HCT116 (cell line): ENCODE data around the gene ERAP2.

Source experiments
- CBX3 ChIP-seq: IDR thresholded peaks from 2 replicates; pipeline ENCODE4 v1.6.1; 2012; ENCODE audit warnings: low read depth
- RAD21 ChIP-seq: IDR thresholded peaks from 2 replicates; pipeline ENCODE4 v1.6.1; 2012; ENCODE audit warnings: low read depth, mild to moderate bottlenecking
- SP1 ChIP-seq: IDR thresholded peaks from 2 replicates; pipeline ENCODE4 v1.6.1; 2012; ENCODE audit warnings: low read depth
- TCF7L2 ChIP-seq: IDR thresholded peaks from 2 replicates; pipeline ENCODE4 v1.7.0; 2011; ENCODE audit warnings: borderline replicate concordance, inconsistent platforms; ENCODE audit not compliant: insufficient read depth, insufficient read length; ENCODE audit errors: extremely low read depth
- TF ChIP-seq, protein P1 (sequence below), 3 experiments: fragments of 200-600 bp in 1 of 3; sonication (generic) in 1 of 3; IDR thresholded peaks in 2 of 3; conservative IDR thresholded peaks in 1 of 3; 2 replicates each; pipeline ENCODE4 v1.5.1; 2012 to 2017; ENCODE audit warnings: low read depth in 2 of 3, low read length in 2 of 3, antibody characterized with exemption in 1 of 3, borderline replicate concordance in 1 of 3, control low read depth in 1 of 3, mild to moderate bottlenecking in 1 of 3, mixed read lengths in 1 of 3, mixed run types in 1 of 3, moderate library complexity in 1 of 3; ENCODE audit not compliant: insufficient read depth in 1 of 3

- TF ChIP-seq, protein P1, sequence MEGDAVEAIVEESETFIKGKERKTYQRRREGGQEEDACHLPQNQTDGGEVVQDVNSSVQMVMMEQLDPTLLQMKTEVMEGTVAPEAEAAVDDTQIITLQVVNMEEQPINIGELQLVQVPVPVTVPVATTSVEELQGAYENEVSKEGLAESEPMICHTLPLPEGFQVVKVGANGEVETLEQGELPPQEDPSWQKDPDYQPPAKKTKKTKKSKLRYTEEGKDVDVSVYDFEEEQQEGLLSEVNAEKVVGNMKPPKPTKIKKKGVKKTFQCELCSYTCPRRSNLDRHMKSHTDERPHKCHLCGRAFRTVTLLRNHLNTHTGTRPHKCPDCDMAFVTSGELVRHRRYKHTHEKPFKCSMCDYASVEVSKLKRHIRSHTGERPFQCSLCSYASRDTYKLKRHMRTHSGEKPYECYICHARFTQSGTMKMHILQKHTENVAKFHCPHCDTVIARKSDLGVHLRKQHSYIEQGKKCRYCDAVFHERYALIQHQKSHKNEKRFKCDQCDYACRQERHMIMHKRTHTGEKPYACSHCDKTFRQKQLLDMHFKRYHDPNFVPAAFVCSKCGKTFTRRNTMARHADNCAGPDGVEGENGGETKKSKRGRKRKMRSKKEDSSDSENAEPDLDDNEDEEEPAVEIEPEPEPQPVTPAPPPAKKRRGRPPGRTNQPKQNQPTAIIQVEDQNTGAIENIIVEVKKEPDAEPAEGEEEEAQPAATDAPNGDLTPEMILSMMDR (IDR thresholded peaks at IDR 0.05 in 2 of 3, conservative IDR thresholded peaks at IDR 0.05 in 1 of 3; ENCODE audit: borderline replicate concordance in 1 of 3, insufficient read depth in 1 of 3, low read depth in 2 of 3, low read length in 2 of 3), result no peak
- TF ChIP-seq RAD21 (no peak), SP1 (no peak), TCF7L2 (no peak), CBX3 (no peak)
Measured at GRCh38 chr5:96859375-96859774, 16.9 kb upstream of the ERAP2 start.
